ENCODE results near the gene GJD4. TPM values are rescaled to one million over a fixed set of nuclear protein-coding genes. Genes with fewer than 3 reads are reported as not detected.

Gene GJD4
- total and polyA plus RNA-seq, 2 experiments from 2014 or later: not detected

GRCh38 chr10:35614312-35614711, 9.2 kb downstream of the GJD4 start:
- Histone ChIP-seq H3F3A (replicated peaks; ENCODE audit: low read depth) (no peaks in the 10 kb centered on the region), H3K27me3 (ENCODE audit: insufficient read depth) (peaks cover under 1% of the 10 kb centered on the region; the same call in 1 of the 2 replicates), H2AFZ (no peak overlapping the region), H4K20me1 (replicated peaks; ENCODE audit: insufficient read depth) (no peaks in the 10 kb centered on the region), H3K9me2 (ENCODE audit: insufficient read depth) (no peaks in the 10 kb centered on the region), H3K27ac (ENCODE audit: low read depth) (no peak overlapping the region), H3K36me3 (ENCODE audit: insufficient read depth) (no peaks in the 10 kb centered on the region), H3K4me1 (ENCODE audit: insufficient read depth) (no peaks in the 10 kb centered on the region), H3K4me2 (no peak overlapping the region), H3K4me3 (no peak overlapping the region), H3K79me2 (replicated peaks; ENCODE audit: insufficient read depth) (no peaks in the 10 kb centered on the region)
- DNase-seq (ENCODE audit: low spot score) (no peak), ATAC-seq (no peak)
- Mint-ChIP-seq H3K27ac (no peak overlapping the region; the same call in 1 of the 2 replicates), H3K36me3 (ENCODE audit: low read depth) (peaks cover 12% of the 10 kb centered on the region), H3K27me3 (ENCODE audit: insufficient read depth, low read depth, poor library complexity) (peaks cover 3% of the 10 kb centered on the region), H3K4me3 (no peak overlapping the region), H3K9me3 (peaks cover 18% of the 10 kb centered on the region), H3K4me1 (no peaks in the 10 kb centered on the region)
- TF ChIP-seq ETS1 (IDR thresholded peaks at IDR 0.05): no peak
- TF ChIP-seq ZNF114 (CRISPR knock-in tag; IDR thresholded peaks at IDR 0.05): no peak
- TF ChIP-seq STAT1 (IDR thresholded peaks at IDR 0.05; ENCODE audit: unreplicated experiment): no peak
- TF ChIP-seq JUNB (IDR thresholded peaks at IDR 0.05; ENCODE audit: unreplicated experiment): no peak
- TF ChIP-seq, protein P1, sequence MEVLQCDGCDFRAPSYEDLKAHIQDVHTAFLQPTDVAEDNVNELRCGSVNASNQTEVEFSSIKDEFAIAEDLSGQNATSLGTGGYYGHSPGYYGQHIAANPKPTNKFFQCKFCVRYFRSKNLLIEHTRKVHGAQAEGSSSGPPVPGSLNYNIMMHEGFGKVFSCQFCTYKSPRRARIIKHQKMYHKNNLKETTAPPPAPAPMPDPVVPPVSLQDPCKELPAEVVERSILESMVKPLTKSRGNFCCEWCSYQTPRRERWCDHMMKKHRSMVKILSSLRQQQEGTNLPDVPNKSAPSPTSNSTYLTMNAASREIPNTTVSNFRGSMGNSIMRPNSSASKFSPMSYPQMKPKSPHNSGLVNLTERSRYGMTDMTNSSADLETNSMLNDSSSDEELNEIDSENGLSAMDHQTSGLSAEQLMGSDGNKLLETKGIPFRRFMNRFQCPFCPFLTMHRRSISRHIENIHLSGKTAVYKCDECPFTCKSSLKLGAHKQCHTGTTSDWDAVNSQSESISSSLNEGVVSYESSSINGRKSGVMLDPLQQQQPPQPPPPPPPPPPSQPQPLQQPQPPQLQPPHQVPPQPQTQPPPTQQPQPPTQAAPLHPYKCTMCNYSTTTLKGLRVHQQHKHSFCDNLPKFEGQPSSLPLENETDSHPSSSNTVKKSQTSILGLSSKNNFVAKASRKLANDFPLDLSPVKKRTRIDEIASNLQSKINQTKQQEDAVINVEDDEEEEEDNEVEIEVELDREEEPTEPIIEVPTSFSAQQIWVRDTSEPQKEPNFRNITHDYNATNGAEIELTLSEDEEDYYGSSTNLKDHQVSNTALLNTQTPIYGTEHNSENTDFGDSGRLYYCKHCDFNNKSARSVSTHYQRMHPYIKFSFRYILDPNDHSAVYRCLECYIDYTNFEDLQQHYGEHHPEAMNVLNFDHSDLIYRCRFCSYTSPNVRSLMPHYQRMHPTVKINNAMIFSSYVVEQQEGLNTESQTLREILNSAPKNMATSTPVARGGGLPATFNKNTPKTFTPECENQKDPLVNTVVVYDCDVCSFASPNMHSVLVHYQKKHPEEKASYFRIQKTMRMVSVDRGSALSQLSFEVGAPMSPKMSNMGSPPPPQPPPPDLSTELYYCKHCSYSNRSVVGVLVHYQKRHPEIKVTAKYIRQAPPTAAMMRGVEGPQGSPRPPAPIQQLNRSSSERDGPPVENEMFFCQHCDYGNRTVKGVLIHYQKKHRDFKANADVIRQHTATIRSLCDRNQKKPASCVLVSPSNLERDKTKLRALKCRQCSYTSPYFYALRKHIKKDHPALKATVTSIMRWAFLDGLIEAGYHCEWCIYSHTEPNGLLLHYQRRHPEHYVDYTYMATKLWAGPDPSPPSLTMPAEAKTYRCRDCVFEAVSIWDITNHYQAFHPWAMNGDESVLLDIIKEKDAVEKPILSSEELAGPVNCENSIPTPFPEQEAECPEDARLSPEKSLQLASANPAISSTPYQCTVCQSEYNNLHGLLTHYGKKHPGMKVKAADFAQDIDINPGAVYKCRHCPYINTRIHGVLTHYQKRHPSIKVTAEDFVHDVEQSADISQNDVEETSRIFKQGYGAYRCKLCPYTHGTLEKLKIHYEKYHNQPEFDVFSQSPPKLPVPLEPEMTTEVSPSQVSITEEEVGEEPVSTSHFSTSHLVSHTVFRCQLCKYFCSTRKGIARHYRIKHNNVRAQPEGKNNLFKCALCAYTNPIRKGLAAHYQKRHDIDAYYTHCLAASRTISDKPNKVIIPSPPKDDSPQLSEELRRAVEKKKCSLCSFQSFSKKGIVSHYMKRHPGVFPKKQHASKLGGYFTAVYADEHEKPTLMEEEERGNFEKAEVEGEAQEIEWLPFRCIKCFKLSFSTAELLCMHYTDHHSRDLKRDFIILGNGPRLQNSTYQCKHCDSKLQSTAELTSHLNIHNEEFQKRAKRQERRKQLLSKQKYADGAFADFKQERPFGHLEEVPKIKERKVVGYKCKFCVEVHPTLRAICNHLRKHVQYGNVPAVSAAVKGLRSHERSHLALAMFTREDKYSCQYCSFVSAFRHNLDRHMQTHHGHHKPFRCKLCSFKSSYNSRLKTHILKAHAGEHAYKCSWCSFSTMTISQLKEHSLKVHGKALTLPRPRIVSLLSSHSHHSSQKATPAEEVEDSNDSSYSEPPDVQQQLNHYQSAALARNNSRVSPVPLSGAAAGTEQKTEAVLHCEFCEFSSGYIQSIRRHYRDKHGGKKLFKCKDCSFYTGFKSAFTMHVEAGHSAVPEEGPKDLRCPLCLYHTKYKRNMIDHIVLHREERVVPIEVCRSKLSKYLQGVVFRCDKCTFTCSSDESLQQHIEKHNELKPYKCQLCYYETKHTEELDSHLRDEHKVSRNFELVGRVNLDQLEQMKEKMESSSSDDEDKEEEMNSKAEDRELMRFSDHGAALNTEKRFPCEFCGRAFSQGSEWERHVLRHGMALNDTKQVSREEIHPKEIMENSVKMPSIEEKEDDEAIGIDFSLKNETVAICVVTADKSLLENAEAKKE (CRISPR knock-in tag; IDR thresholded peaks at IDR 0.05): no peak
- no peak for TF ChIP-seq ZNF331 (CRISPR knock-in tag; IDR thresholded peaks at IDR 0.05; ENCODE audit: low read depth)
- no peak for TF ChIP-seq CTCF (conservative IDR thresholded peaks at IDR 0.05; ENCODE audit: low read depth in 2 of 2)
- TF ChIP-seq, protein P2, sequence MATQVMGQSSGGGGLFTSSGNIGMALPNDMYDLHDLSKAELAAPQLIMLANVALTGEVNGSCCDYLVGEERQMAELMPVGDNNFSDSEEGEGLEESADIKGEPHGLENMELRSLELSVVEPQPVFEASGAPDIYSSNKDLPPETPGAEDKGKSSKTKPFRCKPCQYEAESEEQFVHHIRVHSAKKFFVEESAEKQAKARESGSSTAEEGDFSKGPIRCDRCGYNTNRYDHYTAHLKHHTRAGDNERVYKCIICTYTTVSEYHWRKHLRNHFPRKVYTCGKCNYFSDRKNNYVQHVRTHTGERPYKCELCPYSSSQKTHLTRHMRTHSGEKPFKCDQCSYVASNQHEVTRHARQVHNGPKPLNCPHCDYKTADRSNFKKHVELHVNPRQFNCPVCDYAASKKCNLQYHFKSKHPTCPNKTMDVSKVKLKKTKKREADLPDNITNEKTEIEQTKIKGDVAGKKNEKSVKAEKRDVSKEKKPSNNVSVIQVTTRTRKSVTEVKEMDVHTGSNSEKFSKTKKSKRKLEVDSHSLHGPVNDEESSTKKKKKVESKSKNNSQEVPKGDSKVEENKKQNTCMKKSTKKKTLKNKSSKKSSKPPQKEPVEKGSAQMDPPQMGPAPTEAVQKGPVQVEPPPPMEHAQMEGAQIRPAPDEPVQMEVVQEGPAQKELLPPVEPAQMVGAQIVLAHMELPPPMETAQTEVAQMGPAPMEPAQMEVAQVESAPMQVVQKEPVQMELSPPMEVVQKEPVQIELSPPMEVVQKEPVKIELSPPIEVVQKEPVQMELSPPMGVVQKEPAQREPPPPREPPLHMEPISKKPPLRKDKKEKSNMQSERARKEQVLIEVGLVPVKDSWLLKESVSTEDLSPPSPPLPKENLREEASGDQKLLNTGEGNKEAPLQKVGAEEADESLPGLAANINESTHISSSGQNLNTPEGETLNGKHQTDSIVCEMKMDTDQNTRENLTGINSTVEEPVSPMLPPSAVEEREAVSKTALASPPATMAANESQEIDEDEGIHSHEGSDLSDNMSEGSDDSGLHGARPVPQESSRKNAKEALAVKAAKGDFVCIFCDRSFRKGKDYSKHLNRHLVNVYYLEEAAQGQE (IDR thresholded peaks at IDR 0.05; ENCODE audit: unreplicated experiment): no peak
- TF ChIP-seq POLR2AphosphoS5 (IDR thresholded peaks at IDR 0.05; ENCODE audit: low read depth): no peak
- TF ChIP-seq EZH2phosphoT487 (IDR thresholded peaks at IDR 0.05; ENCODE audit: unreplicated experiment): no peak
